GM12878 (cell line): Measurements from ENCODE around the gene SLC12A5.

ENCODE experiments used
- CTCF ChIP-seq, 3 experiments: IDR thresholded peaks in 2 of 3; conservative IDR thresholded peaks in 1 of 3; 2 replicates each; pipeline ENCODE4 v1.5.1; 2011; ENCODE audit warnings: low read depth in 3 of 3, low read length in 3 of 3, mild to moderate bottlenecking in 3 of 3, control low read depth in 2 of 3, moderate library complexity in 2 of 3, inconsistent platforms in 1 of 3, mixed read lengths in 1 of 3; ENCODE audit not compliant: control insufficient read depth in 2 of 3, insufficient read depth in 1 of 3; ENCODE audit errors: extremely low read depth in 1 of 3
- NKRF ChIP-seq: fragments of 450-650 bp; conservative IDR thresholded peaks from 2 replicates; pipeline ENCODE4 v1.6.1; 2017; ENCODE audit warnings: mild to moderate bottlenecking, moderate library complexity
- POLR2A ChIP-seq: IDR thresholded peaks from 2 replicates; pipeline ENCODE4 v1.6.1; 2011; ENCODE audit warnings: low read depth, mild to moderate bottlenecking, low read length
- POLR2AphosphoS5 ChIP-seq: IDR thresholded peaks from 2 replicates; pipeline ENCODE4 v1.6.1; 2011; ENCODE audit warnings: mild to moderate bottlenecking, low read length, inconsistent platforms
- SP1 ChIP-seq: IDR thresholded peaks from one replicate; pipeline ENCODE4 v1.6.1; 2011; ENCODE audit warnings: low read depth, low read length

GRCh38 chr20:46001498-46001897 lies 27.5 kb upstream of the SLC12A5 start:
- TF ChIP-seq CTCF (IDR thresholded peaks at IDR 0.05 in 2 of 3, conservative IDR thresholded peaks at IDR 0.05 in 1 of 3; ENCODE audit: control insufficient read depth in 2 of 3, extremely low read depth in 1 of 3, insufficient read depth in 1 of 3, low read depth in 3 of 3, low read length in 3 of 3), result no peak
- TF ChIP-seq POLR2AphosphoS5, result no peak
- no peak for TF ChIP-seq POLR2A
- TF ChIP-seq NKRF, result no peak
- TF ChIP-seq SP1, result no peak
